ENCODE data around the gene DBI.

DNA sequence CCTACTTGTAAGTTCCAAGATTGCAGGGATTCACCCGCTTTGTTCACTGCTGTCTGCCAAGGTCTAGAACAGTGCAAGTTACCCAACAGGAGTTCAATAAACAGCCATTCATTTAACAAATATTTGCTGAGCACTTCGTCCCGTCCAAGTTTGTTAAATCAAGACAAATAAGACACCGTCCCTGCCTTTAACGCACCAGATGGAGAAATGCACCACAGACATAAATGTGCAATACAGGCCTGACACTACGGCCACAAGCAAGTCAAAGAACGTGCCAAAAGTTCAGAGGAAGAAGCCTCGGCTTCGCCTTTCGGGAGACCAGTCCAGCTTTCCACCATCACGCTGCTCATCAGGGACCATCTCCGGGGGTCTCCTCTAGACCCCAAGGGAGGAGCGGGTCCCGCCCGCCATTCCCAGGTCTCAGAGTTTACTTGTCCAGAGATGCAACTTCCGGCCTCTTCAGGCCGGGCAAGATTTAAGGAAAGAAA, 572 bp upstream of the DBI start:
- TF ChIP-seq, protein P1, sequence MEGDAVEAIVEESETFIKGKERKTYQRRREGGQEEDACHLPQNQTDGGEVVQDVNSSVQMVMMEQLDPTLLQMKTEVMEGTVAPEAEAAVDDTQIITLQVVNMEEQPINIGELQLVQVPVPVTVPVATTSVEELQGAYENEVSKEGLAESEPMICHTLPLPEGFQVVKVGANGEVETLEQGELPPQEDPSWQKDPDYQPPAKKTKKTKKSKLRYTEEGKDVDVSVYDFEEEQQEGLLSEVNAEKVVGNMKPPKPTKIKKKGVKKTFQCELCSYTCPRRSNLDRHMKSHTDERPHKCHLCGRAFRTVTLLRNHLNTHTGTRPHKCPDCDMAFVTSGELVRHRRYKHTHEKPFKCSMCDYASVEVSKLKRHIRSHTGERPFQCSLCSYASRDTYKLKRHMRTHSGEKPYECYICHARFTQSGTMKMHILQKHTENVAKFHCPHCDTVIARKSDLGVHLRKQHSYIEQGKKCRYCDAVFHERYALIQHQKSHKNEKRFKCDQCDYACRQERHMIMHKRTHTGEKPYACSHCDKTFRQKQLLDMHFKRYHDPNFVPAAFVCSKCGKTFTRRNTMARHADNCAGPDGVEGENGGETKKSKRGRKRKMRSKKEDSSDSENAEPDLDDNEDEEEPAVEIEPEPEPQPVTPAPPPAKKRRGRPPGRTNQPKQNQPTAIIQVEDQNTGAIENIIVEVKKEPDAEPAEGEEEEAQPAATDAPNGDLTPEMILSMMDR (IDR thresholded peaks at IDR 0.05) = no peak
- TF ChIP-seq POLR2AphosphoS5 (IDR thresholded peaks at IDR 0.05) (no peak), EP300 (IDR thresholded peaks at IDR 0.05) (no peak)

Data from stomach (tissue), 4 donors.